ENCODE measurements around the gene MAML2. TPM values are rescaled to one million over a fixed set of nuclear protein-coding genes. Genes with fewer than 3 reads are reported as not detected.

The MAML2 gene
- total and polyA plus RNA-seq, 2 of the 8 experiments (the other 6 are each of a cell fraction or from before 2014, with no cell fraction given), result 3.8 to 6.6 TPM

DNA sequence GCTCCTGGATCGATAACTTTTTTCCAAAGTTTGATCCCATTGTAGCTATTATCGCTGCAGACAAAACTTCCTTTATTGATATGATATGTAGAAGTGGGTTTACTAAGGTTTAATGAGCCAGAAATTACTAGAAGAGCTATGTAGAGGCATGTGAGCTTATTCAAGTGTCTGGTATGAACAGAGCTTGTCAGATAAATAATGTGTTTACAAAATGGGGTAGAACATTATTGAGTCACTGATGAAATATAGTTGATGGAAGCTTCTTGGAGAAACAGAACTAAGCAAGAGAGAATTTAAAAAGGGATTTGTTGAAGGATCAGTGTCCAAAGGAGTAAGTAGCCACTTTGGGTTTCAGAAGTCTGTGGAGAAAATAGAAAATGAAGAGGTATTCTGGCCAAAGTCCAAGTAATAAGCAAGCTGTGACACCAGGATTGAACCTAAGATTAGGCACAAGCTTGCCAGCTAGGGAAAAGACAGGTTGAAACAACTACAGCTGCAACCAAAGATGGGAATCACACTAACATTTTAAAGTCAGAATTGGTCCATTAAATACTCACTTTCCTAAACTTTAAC is 104.3 kb downstream of the MAML2 start:
- H2BK15ac ChIP-seq (ENCODE audit: low read length), result no peak overlapping the region
- H4K8ac ChIP-seq (ENCODE audit: extremely low read depth, insufficient read depth, low read length), result no peak overlapping the region
- H4K91ac ChIP-seq (replicated peaks; ENCODE audit: insufficient read length, low read length), result no peak overlapping the region
- no peaks in the 10 kb centered on the region for H3K79me2 ChIP-seq (ENCODE audit: control insufficient read depth in 1 of 2, insufficient read depth in 2 of 2, low read length in 2 of 2)
- no peak overlapping the region for H3K27ac ChIP-seq (ENCODE audit: low read depth, low read length)
- H2AK5ac ChIP-seq (ENCODE audit: low read depth, low read length), result no peak overlapping the region
- H3K14ac ChIP-seq (ENCODE audit: insufficient read length), result no peak overlapping the region
- POLR2A ChIA-PET (ENCODE audit: partially characterized antibody), result interaction anchor here (1.0 to 1.5 kb wide), 2 partner anchors 18 to 104 kb away, joined by 3 to 4 read pairs; partner anchors contain the start of gene MAML2
- H2BK12ac ChIP-seq (ENCODE audit: low read depth, low read length), result no peak overlapping the region
- CTCF ChIA-PET (ENCODE audit: partially characterized antibody), result interaction anchor here (1.1 to 3.3 kb wide), 5 partner anchors 10 to 390 kb away, joined by 4 to 21 read pairs (median 5); partner anchors contain the start of gene MAML2
- H3K9me3 ChIP-seq (ENCODE audit: insufficient read depth in 2 of 2, low read depth in 1 of 2, low read length in 1 of 2), result no peaks in the 10 kb centered on the region
- no peak overlapping the region for H3K23ac ChIP-seq (ENCODE audit: insufficient read length)
- H3K27me3 ChIP-seq (replicated peaks in 1 of 4; ENCODE audit: control insufficient read depth in 3 of 4, extremely low read depth in 1 of 4, insufficient read depth in 3 of 4, low read length in 3 of 4), result no peaks in the 10 kb centered on the region
- H3K18ac ChIP-seq (ENCODE audit: extremely low read depth, low read length), result no peak overlapping the region
- DNase-seq (ENCODE audit: low read depth in 1 of 2, low spot score in 2 of 2) (no peak), FAIRE-seq (no peak)
- no peak overlapping the region for H2AFZ ChIP-seq (ENCODE audit: low read length)
- H3K4me1 ChIP-seq (replicated peaks in 1 of 4; ENCODE audit: control insufficient read depth in 3 of 4, insufficient read depth in 4 of 4, low read length in 3 of 4), result peaks cover 0 to 8% (median 6%) of the 10 kb centered on the region in 4 experiments; a peak in 5 of 7 replicates
- no peak overlapping the region for H3K56ac ChIP-seq (replicated peaks; ENCODE audit: insufficient read length, low read depth, low read length)
- no peaks in the 10 kb centered on the region for H3K36me3 ChIP-seq (ENCODE audit: control insufficient read depth in 2 of 4, insufficient read depth in 4 of 4, low read length in 3 of 4)
- no peak overlapping the region for H2BK5ac ChIP-seq (ENCODE audit: low read depth, low read length)
- H2BK120ac ChIP-seq (replicated peaks; ENCODE audit: low read depth, low read length), result no peak overlapping the region
- no peak overlapping the region for H3K4me3 ChIP-seq (ENCODE audit: extremely low read depth in 1 of 4, insufficient read depth in 2 of 4, low read depth in 3 of 4, low read length in 4 of 4)
- H3K9ac ChIP-seq (replicated peaks in 1 of 4; ENCODE audit: extremely low read depth in 1 of 4, low read depth in 3 of 4, low read length in 3 of 4), result no peak overlapping the region
- no peak overlapping the region for H4K5ac ChIP-seq (ENCODE audit: insufficient read length, low read depth, low read length)
- no peak for TF ChIP-seq CBX8 (IDR thresholded peaks at IDR 0.05; ENCODE audit: borderline replicate concordance, low read depth, low read length)
- TF ChIP-seq BACH1 (IDR thresholded peaks at IDR 0.05; ENCODE audit: low read length), result no peak
- TF ChIP-seq ZNF274 (IDR thresholded peaks at IDR 0.05; ENCODE audit: borderline replicate concordance, extremely low read depth, low read length), result no peak
- H3K23me2 ChIP-seq (ENCODE audit: low read depth, low read length), result no peaks in the 10 kb centered on the region
- no peaks in the 10 kb centered on the region for H4K20me1 ChIP-seq (replicated peaks in 1 of 2; ENCODE audit: control insufficient read depth in 1 of 2, insufficient read depth in 2 of 2, low read length in 2 of 2)
- H3K4me2 ChIP-seq (ENCODE audit: insufficient read depth in 1 of 2, low read depth in 2 of 2, low read length in 2 of 2), result no peak overlapping the region
- H3K79me1 ChIP-seq (ENCODE audit: low read depth, low read length), result no peaks in the 10 kb centered on the region
- 93% methylated on average over 2 of the region's 2 CpGs; no CpG with 5 or more reads in 1 of the 2 experiments for WGBS, 2 experiments (ENCODE audit: extremely low coverage in 1 of 2, insufficient coverage in 1 of 2, insufficient read length in 1 of 2, insufficient replicate concordance in 2 of 2, low coverage in 1 of 2, low lambda C conversion rate in 2 of 2, missing lambda C conversion rate in 1 of 2)
- no peak overlapping the region for H2BK20ac ChIP-seq (ENCODE audit: low read length)
- H3K4ac ChIP-seq (replicated peaks; ENCODE audit: insufficient read length, low read depth, low read length), result no peak overlapping the region
